HT1080 (cell line): ENCODE measurements around the gene COPA. TPM values are rescaled to one million over a fixed set of nuclear protein-coding genes. Genes with fewer than 3 reads are reported as not detected.
"Not testable (repeated sequence)": the region's sequence is repeated elsewhere in the genome, so short reads cannot be mapped to it uniquely, and the experiment has no call there.

Experiments
- DNase-seq: peaks from one replicate; pipeline ENCODE4 v3.0.0-alpha.2; 2015; ENCODE audit warnings: low read depth
- total RNA-seq: library from RNA; depleted of rRNA; stranded (reverse); fragments of >200 nt; shearing (Covaris generic); gene quantifications from 2 replicates; pipeline ENCODE4 v1.2.3, GENCODE V29; 2014

Gene COPA
- total RNA-seq, 1 experiment from 2014 or later, result 133 TPM

- no peak for DNase-seq
Observed at GRCh38 chr1:160328184-160328583, 14.9 kb downstream of the COPA start.

GRCh38 chr1:160326418-160326817 lies 16.6 kb downstream of the COPA start:
- DNase-seq, result no peak

GRCh38 chr1:160325252-160325651 lies 17.8 kb downstream of the COPA start:
- no peak for DNase-seq

- DNase-seq, result no peak
Observed at GRCh38 chr1:160322831-160323230, 20.2 kb downstream of the COPA start.

DNA sequence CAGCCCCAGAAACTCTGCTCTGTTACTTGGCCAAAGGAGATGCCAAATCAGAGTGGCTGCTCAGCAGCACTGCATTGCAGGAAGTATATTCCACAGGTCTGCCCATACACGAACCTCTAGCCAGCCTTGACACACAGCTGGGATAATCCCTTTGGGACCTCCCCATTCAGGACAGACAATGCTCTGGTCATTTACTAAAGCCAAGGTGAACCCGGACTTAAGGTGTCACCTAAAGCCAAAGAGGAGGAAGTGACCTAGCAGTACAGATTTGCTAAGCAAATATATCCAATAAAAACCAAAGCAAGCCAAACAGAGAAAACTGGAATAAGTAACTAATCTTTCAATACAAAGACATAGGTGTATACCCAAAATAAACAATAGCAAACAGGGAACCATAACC lies 27.7 kb downstream of the COPA start:
- DNase-seq, result no peak

DNA sequence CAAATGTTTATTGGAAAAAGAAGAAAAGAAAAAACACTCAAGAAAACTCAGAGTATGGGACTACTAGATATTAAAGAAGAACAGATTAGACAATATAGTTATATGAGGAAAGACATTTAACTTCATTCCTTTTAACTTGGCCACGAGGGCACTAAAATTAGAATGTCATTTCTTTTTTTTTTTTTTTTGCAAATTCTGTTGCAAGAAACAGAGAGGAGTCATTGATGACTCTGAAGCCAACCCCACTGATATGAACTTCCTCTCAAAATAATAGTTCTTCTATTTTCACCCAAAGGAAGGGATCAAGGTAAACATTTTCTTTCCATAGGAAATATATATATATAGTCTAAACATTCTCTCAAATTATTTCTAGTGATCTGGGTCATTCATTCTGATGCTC lies 33.5 kb downstream of the COPA start:
- no peak for DNase-seq

- no peak for DNase-seq
Observed at GRCh38 chr1:160309185-160309557, 33.9 kb downstream of the COPA start.

GRCh38 chr1:160308451-160309184 lies 34.4 kb downstream of the COPA start:
- DNase-seq, result no peak

DNA sequence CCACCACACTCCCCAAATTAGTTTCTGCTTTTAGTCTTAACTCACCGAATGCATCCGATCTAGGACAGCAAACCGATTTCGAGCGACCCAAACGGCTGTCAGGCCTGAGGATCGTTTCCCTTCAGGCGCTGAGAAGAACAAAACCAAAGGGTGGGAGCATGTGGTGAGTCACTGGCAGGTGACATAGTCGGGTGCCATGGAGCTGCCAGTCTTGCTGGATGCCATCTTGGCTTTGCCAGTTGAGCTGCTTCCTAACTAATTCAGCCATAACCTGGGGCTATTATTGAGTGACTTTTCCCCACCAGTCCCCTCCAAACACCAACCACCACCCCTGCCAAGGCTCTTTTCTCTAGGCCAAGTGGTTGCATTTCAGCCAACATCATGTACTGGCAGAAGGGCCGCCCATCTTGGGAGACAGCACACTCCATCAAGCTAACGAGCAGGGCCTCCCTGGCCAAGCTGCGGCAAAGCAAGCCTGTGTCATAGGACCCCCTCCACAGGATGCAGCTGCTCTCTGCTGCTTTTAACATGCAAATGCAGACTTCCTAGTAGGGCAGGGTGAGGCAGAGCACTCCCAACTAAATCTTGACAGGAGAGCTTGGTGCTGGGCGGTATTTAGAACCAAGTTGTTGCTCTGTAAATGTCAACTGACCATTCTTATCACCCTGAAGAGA lies 35.8 kb downstream of the COPA start:
- no peak for DNase-seq

DNA sequence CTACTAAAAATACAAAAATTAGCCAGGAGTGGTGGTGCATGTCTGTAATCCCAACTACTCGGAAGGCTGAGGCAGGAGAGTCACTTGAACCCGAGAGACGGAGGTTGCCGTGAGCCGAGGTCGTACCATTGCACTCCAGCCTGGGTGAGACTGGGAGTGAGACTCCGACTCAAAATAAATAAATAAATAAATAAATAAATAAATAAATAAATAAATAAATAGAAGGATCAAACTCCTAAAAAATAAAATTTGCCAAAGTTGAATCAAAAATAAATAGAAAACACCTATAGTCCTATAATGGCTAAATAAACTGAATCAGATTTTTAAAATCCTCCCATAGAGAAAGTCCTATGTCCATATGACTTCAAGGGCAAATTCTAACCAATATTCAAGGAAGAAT lies 42.9 kb downstream of the COPA start:
- no peak for DNase-seq

- DNase-seq, result no peak
Observed at GRCh38 chr1:160296036-160296435, 47.0 kb downstream of the COPA start.

GRCh38 chr1:160293020-160293968 lies 49.8 kb downstream of the COPA start:
- DNase-seq, result no peak

DNA sequence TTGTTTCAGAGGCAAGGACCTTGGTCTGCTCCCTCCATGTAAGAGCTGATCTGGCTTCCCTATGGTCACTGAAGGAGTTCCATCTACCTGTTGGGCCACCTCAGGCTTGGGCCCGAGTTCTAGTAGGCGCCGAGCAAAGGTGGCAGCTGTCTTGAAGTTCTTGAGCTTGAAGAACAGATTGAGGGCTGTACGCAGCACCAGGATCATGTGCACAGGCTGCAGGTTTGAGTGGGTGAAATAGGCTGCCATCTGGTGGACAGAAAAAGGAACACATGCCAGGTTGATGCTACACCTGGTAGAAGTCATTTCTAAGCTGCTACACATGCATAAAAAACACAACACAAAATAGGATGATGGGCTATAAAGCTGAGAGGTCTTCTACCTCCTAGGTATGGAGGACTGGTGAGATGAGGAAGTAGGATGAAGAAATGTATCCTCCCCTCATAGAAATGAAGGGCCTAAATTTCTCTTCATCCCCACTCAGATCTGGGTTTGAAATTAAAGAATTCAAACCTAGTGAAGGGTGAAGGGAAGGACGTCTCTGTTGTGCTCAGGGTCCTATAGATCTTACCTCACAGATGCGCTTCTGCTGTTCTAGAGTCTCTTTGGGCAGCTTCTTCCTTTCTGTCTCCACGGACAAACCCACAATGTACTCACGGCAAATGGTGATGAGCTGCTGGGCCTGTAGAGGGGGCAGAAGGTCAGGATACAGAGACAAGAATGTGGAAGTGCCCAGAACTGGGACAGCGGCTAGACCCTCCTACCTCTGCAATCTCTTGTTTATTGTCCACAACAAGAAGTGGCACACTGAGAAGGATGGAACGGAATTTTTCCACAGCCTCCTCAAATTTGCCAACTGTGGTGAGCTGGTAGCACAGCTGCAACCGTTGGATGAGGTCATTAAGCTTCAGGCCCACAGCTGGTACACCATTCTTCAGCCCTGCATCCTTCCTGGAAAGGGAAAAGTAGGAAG lies 51.5 kb downstream of the COPA start:
- DNase-seq, result peak; percentile 73

GRCh38 chr1:160287769-160288168 lies 55.3 kb downstream of the COPA start:
- not testable (repeated sequence) for DNase-seq

- DNase-seq, result no peak
Observed at GRCh38 chr1:160285506-160285905, 57.5 kb downstream of the COPA start.

- DNase-seq, result peak; percentile 88
Observed at GRCh38 chr1:160284782-160285344, 58.2 kb downstream of the COPA start, which contains the start of gene PEX19. TSS of gene PEX19 (minus strand) at chr1:160285133. CDS start at chr1:160285124, 9 bp downstream.

DNA sequence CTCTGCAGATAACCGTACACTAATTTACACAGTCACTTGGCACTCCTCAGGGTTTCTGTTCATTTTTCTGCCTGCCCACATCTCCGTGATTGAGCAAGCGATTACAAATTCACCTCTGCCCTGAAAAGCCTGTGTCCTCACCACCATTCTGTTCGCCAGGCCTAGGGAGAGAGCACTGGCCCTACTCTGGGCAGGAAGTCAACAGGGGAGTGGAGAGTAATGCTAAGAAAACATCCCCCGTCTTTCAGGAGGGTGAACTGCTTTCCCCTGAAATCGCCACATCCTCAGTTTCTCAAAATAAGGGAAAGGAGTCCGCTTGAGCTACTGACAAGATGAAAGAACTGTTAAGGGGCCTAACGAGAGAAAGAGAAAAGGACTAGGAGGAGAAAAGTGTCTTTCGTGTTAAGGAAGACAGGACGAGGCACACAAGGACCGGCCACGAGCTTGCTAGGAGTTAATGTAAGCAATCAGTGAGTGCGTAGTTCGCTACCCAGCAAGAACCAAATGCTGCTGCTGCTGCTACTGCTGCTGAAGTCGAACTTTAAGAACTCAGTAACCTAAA lies 58.7 kb downstream of the COPA start:
- DNase-seq, result no peak

GRCh38 chr1:160282807-160283206 lies 60.2 kb downstream of the COPA start:
- no peak for DNase-seq

GRCh38 chr1:160277987-160278386 lies 65.1 kb downstream of the COPA start:
- DNase-seq, result no peak

DNA sequence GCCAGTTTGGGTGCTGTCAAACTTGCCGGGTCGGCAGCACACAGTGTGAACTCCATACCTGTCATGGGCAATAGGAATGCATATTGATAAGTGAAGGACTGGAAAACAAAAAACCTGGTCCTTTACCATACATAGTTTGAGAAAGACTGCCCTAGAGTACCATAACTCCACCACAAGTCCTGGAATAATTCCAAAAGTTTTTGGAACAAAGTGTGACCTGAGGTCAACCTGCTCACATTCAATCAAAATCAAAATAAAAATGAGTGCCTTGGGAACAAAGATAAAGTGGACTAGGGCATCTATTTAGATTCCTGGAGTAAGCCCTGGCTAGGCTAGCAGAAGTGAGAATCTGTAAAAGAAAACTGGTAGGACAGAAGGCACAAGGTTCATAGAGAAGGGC lies 65.7 kb downstream of the COPA start:
- no peak for DNase-seq
